Chondrocyte (in vitro differentiated cells): ENCODE results near the gene RASSF1. TPM values are rescaled to one million over a fixed set of nuclear protein-coding genes. Genes with fewer than 3 reads are reported as not detected.

Source experiments
- DNase-seq: peaks from one replicate; pipeline ENCODE4 v3.0.0; 2021; ENCODE audit warnings: mixed read lengths, low spot score
- H3K27ac Mint-ChIP-seq: one replicate; pipeline ENCODE4 v1.8.0; 2021; ENCODE audit warnings: mild to moderate bottlenecking, moderate library complexity, mixed read lengths; ENCODE audit not compliant: unreplicated experiment
- H3K27me3 Mint-ChIP-seq: 2 replicates; pipeline ENCODE4 v1.8.0; 2021; ENCODE audit warnings: low read depth, mixed read lengths
- H3K36me3 Mint-ChIP-seq: 2 replicates; pipeline ENCODE4 v1.8.0; 2021; ENCODE audit warnings: low read depth, mixed read lengths
- H3K4me1 Mint-ChIP-seq: 2 replicates; pipeline ENCODE4 v1.8.0; 2021; ENCODE audit warnings: low read depth, mild to moderate bottlenecking, mixed read lengths
- H3K4me3 Mint-ChIP-seq: one replicate; pipeline ENCODE4 v1.8.0; 2021; ENCODE audit warnings: mild to moderate bottlenecking, moderate library complexity, mixed read lengths; ENCODE audit not compliant: unreplicated experiment
- H3K9me3 Mint-ChIP-seq: 2 replicates; pipeline ENCODE4 v1.8.0; 2021; ENCODE audit warnings: low read depth, mixed read lengths
- CTCF ChIP-seq: fragments of 200-600 bp; sonication (generic); IDR thresholded peaks from 2 replicates; pipeline ENCODE4 v1.5.0; 2021; ENCODE audit warnings: antibody characterized with exemption, mild to moderate bottlenecking, moderate library complexity
- total RNA-seq: library from RNA; stranded (reverse); gene quantifications from 3 replicates; pipeline ENCODE4 v1.2.1, GENCODE V29; 2021

Gene RASSF1
- total RNA-seq, 1 donor from 2014 or later: 21.8 TPM

GRCh38 chr3:50319181-50319893 lies 21.3 kb downstream of the RASSF1 start:
- peaks cover 47% of the 10 kb centered on the region for H3K4me1 Mint-ChIP-seq
- H3K27ac Mint-ChIP-seq: no peak overlapping the region
- peak overlapping the region; percentile 30 for H3K4me3 Mint-ChIP-seq
- no peak for DNase-seq
- H3K36me3 Mint-ChIP-seq: peaks cover 8% of the 10 kb centered on the region
- H3K27me3 Mint-ChIP-seq: no peaks in the 10 kb centered on the region
- no peaks in the 10 kb centered on the region for H3K9me3 Mint-ChIP-seq
- TF ChIP-seq CTCF: no peak

- no peaks in the 10 kb centered on the region for H3K27me3 Mint-ChIP-seq
- no peak overlapping the region for H3K27ac Mint-ChIP-seq
- H3K36me3 Mint-ChIP-seq: peaks cover 8% of the 10 kb centered on the region
- DNase-seq: no peak
- no peak overlapping the region for H3K4me3 Mint-ChIP-seq
- no peak for TF ChIP-seq CTCF
- no peaks in the 10 kb centered on the region for H3K9me3 Mint-ChIP-seq
- H3K4me1 Mint-ChIP-seq: peaks cover 47% of the 10 kb centered on the region
These were observed 22.0 kb downstream of the RASSF1 start for GRCh38 chr3:50318615-50319014.

DNA sequence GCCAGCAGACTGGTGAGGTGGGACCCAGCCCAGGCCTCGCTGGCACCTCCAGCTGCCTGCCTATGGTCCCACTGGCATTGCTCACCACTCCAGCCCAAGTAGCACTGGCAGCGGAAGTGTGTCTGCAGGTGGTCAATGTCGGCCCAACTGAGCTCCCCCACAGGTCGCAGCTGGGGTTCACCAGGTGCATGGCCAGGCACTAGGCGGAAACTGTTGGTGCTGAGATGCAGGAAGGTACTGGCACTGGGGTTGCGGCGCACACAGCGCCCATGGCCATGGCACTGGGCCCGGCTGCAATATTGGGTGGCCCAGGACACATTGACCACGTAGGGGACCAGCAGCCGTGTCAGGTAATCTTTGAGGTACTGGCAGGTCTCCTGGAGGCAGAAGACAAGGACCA lies 22.5 kb downstream of the RASSF1 start:
- TF ChIP-seq CTCF: no peak
- no peaks in the 10 kb centered on the region for H3K9me3 Mint-ChIP-seq
- no peaks in the 10 kb centered on the region for H3K27me3 Mint-ChIP-seq
- no peak overlapping the region for H3K4me3 Mint-ChIP-seq
- peaks cover 46% of the 10 kb centered on the region for H3K4me1 Mint-ChIP-seq
- H3K36me3 Mint-ChIP-seq: peaks cover 8% of the 10 kb centered on the region
- no peak for DNase-seq
- H3K27ac Mint-ChIP-seq: no peak overlapping the region

DNA sequence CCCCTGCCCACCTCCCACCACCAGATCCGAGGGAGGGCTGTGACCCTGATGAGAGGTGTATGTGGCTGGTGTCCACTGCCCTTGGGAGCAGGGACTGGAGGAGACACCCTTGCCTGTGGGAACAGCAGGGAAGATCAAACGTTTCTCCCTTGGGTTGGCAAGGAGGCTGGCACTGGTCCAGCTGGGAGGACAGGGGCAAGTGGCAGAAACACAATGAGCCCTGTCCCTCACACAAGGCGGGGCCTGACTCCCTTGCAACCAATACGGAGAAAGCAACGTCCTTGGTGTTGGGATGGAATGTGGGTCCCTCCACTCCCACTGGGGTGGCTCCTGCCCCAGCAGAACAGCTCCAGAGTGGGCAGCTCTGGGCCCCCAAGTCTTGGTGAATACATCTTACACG lies 23.3 kb downstream of the RASSF1 start:
- DNase-seq: no peak
- Mint-ChIP-seq H3K27ac (no peak overlapping the region), H3K4me1 (peaks cover 39% of the 10 kb centered on the region), H3K27me3 (no peaks in the 10 kb centered on the region), H3K9me3 (no peaks in the 10 kb centered on the region), H3K4me3 (no peak overlapping the region), H3K36me3 (peaks cover 8% of the 10 kb centered on the region)
- TF ChIP-seq CTCF: no peak

GRCh38 chr3:50316657-50317242 lies 23.9 kb downstream of the RASSF1 start:
- Mint-ChIP-seq H3K4me3 (no peak overlapping the region), H3K4me1 (peaks cover 38% of the 10 kb centered on the region), H3K27ac (no peak overlapping the region), H3K9me3 (no peaks in the 10 kb centered on the region), H3K27me3 (no peaks in the 10 kb centered on the region), H3K36me3 (peaks cover 8% of the 10 kb centered on the region)
- DNase-seq: no peak
- TF ChIP-seq CTCF: no peak
